NCI-H146 treated with DMSO at 0.1 percent for 48 hours (cell line): ENCODE results near the gene LRP1B.
"Not testable (repeated sequence)": the region's sequence is repeated elsewhere in the genome, so short reads cannot be mapped to it uniquely, and the experiment has no call there.

Experiments
- DNase-seq: peaks from one replicate; lab custom pipeline; 2025; ENCODE audit not compliant: unreplicated experiment; lab: John Stamatoyannopoulos, UW

LRP1B gene

DNA sequence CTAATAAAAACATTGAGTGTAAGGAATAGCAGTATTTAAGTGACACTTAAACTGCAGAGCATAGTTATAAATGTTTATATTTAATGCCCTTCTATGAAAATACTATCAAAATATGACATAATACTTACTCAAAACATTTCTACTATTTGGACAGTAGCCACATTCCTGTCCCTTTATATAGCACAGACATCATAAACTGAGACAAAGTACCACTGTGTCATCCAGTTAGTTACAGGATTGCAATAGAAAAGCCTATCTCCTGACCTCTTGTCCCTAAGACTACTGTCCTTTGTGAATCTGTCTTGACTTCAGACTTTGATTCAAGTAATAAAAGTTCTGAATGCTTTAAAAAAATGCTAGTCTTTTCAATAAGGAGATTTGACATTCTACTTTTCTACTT is 1822.1 kb downstream of the LRP1B start:
- DNase-seq = no peak

DNA sequence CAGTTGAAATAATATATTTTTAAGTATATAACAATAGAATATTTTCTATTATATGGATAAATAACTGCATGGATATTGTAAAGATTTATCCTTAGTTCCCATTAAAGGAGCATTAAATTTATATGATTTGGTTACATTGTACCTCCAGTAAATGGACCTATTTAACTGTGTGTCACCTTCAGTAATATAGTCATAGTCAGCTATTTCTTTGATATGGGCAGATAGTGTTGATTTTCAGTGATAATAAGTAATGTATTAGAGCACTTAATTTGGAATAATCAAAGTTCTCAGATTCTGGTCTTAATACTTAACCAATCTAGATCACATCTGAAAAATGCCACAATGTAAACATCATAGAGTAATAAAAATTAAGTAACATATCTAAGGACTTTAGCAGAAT is 1823.3 kb downstream of the LRP1B start:
- DNase-seq = no peak

DNA sequence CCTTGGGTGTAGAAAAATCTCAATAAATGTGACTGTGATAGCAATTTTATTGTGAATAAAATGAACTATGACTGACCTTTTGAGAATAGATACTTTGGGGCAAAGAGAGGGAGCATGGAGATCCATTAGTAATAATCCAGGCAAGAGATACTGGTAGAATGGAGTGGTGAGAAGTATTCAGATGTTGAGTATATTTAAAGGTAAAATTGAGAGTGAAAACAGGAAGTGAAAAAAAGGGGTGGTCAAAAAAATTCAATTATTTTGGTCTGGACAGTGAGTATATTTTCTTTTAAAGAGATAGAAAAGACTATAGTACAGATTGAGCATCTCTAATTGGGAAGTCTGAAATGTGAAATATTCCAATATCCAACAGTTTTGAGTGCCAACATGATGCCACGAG is 1835.0 kb downstream of the LRP1B start:
- DNase-seq = no peak

DNA sequence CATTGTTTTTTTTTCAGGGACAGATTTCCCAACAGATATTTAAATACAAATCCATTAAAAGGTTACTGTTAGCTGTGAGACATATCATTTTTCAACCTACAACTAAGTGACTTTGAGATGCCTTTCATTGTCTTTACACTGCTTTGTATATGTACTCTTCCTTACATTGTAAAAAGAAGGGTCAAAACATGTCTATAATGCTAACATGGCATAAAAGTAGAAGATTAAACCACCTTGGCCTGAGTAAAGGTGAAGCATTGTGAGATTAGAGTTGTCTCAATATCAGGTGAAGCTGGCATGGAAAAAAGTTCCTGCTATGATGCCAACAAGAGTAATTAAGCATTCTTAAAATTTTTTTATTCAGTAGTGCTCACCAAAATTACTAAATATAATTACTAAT is 1842.1 kb downstream of the LRP1B start:
- no peak for DNase-seq

DNA sequence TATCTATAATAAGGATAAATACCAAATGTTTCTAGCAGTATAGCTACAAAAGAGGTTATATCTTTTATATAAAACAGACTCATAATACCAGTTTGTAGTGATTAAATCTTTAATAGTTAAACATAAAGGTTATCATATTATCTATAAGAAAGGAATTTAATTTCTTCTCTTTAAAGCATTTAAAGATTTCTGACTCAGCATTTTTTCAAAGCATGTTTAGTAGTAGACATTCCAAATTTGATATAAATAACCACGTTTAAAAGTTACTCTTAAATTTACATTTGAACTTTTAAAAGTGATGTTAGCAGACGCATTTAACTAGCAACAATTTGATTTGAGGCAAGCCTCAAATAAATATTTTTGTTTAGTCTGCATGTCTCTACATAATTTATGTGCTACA is 1842.6 kb downstream of the LRP1B start:
- DNase-seq = no peak

DNA sequence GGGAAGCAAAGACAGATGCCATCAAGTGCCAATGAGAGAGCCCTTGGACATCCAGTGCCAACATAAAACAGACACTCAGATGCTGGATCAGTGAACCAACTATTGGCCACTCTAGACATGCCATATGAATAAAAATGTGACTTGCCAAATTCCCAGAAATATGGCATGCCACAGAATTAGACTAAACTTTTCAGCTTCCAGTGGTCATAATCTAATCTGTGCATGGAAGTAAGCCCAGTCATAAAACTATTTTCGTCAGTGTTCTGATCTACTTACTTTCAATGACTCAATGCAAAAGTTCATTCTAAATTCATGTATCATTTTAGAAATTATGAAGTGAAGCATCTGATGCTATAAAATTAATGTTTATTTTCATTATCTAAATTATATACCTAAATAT is 1844.4 kb downstream of the LRP1B start:
- DNase-seq = no peak

DNA sequence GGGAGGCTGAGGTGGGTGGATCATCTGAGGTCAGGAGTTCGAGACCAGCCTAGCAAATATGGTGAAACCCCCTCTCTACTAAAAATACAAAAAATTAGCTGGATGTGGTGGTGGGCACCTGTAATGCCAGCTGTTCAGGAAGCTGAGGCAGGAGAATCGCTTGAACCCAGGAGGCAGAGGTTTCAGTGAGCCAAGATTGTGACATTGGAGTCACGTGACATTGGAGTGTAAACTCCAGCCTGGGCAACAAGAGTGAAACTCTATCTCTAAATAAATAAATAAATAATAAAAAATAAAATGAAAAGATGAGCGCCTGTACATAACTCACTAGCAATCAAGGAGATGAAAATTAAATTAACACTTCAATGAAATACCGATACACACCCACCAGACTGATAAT is 1853.5 kb downstream of the LRP1B start:
- not testable (repeated sequence) for DNase-seq

DNA sequence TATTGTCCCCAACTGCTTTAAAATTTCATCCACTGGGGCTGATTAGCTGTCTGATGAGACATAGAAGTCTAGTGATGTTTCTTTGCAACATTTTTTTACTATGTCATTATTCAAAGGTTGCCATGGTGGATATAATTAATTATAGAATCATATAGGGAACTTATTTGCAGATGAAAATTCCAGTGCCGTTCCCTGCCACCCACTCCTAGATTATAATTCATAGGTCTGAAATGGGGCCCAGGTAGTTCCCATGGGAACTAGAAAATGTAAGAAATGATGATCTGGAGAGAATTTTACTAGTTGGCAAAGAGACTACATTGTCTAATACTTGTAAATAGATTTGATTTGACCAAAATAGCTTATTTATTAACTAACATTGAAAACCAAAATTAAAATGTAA is 1854.2 kb downstream of the LRP1B start:
- DNase-seq = no peak

DNA sequence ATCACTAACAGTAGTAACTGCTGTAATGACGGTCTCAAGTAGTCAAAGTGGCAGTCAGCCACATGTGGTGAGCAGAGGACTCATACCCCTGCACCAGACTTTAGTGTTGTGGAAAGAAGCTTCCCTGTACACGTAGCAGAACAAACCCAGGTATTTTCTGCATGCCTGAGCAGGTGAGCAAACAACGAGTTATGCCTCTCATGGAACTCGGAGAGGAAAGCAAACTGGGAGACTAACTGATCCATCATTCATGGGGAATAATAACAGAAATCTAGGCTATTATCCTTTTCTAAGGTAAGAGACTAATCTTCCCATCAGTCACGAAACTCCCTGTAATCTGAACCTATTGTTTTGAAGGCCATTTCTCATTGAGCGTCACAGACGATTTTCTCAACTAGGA is 1855.4 kb downstream of the LRP1B start:
- peak; percentile 92 for DNase-seq

DNA sequence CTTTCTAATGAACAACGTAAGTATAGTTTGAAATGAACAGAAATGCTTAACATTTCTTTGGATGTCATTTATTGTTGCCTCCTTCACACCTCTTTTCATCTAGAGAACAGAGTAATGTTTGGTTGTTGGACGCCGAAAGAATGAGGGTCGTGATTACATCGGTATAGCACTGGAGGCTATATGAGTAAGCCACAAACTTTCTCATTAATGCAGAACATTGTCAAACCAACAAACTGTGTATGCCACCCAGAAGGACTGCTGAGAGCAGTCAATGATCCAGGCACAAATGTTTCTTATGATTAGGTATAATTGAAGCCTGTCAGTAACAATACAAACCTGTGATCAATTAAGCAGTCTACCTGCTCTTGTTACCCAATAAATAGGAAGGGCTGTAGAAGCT is 1855.9 kb downstream of the LRP1B start:
- peak; percentile 79 for DNase-seq

DNA sequence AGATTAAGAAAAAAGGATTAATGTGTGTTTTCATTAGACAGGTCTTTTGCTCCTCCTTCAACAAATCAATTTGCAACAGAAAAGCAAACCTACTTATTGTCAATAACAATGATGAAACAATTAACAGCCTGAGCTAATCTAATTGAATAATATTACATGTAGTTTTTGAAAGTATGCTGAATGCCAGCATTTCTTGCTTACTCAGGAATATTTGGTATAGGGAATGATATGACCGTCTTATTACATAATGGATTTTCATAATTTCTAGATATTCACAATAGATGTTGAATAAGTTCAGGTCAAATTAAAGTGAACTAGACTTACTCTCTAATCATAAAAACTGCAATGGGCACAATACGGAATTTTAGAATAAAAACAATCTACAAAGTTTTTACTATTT is 1856.9 kb downstream of the LRP1B start:
- DNase-seq = no peak

DNA sequence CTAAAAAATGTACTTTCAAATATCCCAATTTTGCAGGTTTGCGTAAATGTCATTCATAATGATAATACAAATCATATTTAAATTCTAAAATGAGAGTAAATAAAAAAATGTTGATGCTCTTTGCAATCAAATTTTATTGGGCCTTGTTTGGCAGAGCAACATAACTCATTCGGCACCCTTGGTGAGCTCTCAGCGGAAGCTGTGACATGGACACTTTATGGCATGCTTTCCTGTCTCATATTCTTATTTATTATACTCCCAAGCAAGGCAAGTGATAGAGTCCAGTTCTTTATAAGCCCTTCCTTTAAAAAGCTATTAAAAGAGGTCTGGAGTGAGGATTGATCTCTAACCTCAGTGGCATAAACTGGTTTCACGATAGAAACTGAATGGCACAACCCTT is 1857.4 kb downstream of the LRP1B start:
- DNase-seq = no peak

DNA sequence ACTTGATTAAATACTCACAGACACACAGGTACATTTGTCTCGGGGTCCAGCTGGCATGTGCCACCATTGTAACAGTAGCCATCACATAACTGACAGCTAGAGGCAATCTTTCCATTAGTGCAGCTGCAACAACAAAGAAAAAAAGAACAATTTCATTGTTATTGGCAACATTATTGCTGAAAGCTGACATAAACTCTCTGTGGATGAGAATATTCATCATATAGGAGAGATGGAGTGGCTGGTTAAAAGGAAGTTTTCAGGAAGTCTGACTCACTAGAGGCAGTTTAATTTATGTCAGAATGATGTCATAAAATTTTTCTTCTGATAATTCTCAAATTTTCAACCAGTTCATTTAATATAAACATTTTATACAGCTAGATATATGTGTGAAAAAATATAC is 1860.6 kb downstream of the LRP1B start:
- peak; percentile 19 for DNase-seq

DNA sequence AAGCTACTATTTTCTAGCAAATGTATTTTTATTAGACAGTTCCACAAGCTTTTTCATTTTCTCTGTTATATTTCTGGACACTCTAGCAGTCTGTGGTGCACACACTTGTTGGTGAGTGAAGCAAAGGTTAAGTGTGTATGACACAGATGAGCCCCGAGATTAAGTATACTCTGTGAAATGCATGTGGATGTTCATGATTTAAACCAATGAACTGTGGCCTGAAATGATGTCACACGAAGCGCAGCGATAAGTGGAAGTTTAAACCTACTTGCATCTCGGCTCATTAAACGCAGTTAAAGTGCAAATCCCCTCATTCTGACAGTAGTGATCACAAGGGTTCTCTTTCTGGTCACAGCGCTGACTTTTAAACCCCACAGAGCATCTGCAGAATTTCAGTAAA is 1861.8 kb downstream of the LRP1B start:
- no peak for DNase-seq

DNA sequence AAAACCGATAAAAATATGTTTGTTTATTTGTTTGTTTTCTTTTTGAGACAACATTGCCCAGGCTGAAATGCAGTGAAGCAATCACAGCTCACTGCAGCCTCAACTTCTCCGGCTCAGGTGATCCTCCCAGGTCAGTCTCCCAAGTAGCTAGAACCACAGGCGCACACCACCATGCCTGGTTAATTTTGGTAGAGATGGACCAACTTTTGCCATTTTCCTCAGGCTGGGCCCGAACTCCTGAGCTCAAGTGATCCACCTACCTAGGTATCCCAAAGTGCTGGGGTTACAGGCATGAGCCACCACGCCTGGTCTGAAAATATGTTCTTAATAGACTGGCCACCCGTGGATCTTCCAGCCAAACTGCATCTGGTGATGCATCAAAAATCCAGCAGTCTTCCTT is 1867.9 kb downstream of the LRP1B start:
- no peak for DNase-seq

DNA sequence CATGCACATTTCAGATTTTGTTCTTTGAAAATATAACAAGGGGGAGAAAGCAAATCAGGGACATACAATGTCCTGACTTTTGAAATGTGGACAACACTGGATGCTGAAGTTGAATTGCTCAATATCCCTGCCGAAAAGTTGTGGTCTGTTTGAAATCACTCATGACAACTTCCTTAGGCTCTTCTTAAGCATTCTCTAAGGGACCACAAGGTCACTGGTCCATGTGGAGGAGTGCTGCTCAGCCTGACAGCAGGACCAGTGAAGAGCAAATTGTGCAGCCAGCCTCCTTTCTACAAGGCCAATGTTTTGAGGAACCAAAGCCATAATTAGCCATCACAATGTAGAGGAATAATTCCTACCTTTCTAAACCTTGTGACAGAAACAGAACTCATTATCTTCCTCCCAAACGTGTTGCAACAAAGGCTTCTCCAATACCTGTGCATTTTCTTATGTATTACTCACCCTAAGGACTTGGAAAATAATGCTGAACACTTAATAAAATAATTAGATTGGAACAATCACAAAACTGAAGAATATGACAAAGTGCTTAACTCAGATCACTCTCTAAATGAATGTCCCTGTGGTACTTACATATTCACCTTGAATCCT is 1873.0 kb downstream of the LRP1B start:
- DNase-seq = no peak

DNA sequence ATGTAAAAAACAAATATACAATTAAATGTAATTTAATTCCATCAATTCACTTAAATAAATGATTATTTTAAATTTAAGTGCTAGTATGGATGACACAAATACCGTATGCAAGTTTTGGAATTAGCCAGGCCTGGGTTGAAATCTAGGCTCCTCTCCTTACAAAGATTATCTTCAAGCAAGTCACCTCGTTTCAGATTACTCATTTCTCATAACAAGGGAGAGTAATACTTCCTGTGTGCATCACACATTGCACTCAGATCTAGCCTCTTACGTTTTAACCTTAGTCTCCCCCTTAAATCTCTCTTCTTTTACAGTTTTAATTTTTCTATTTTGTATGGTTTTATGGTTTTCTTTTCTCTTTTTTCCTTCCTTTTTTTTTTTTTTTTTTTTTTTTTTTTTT is 1874.7 kb downstream of the LRP1B start:
- no peak for DNase-seq

DNA sequence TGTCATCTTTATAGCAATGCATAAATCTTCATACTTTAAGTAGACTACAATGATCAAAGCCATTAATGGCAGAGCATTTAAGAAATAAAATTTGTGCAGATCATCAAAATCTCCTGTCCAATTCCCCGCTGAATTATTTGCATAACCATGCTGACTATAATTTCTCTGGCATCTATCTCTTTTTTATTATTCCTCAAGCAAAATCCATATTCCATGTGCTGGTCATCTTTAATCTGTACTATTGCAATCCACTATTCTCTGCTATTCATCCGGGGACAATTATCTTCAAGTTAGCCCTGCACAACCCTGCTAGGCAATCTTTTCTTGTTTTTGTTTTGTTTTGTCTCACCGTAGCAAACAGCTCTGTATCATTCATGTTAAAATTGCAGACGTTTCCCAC is 1881.0 kb downstream of the LRP1B start:
- DNase-seq = no peak

DNA sequence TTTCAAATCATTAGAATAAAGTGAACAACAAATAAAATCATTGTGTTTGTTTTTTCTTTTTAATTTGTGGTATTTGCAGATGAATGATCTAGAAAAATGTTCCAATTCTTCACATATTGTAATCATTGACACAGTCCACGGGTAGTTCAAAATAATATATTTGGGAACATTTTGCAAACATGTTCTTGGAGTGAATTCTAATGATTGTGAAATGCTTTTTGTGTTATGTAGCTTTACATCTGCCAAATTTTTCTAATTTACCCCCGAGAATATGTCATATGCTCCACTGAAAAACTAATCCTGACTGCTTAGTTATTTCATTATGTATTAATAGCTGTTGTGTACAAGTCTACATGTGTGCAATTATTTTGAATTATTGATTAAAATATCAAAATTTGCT is 1882.2 kb downstream of the LRP1B start:
- DNase-seq = no peak

DNA sequence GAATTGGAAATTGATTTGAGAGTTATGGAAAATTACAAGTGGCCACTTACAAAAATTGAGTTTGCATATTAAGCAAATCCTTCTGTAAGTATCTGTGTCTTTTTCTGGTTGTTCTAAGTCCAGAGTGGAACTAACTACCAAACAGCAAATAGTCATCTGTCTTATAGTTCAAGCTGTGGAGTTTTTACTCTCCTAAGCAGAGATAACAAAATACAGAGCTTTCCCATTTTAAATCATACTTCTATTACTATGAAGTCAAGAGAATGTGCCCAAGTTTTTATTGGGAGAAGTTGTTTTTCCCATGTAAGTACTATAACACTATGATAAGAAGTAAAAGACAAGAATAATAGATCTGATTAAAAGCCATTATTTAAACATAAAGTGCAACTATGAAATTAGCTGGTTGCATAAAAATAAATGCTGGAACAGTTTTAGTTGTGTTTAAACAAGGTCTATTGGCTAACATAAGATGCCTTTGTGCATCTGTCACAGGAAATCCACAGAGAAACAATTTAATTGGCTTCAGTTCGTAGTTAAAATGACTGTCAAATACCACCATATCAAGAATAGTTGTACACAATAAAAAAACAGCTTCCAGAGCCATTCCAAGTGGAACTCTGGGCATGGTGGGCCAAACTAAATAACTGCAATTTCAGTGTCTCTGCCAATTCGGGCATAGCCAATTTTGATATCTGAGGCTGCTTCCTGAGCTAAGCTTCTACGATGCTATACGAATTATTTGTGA is 1883.2 kb downstream of the LRP1B start:
- DNase-seq = no peak

DNA sequence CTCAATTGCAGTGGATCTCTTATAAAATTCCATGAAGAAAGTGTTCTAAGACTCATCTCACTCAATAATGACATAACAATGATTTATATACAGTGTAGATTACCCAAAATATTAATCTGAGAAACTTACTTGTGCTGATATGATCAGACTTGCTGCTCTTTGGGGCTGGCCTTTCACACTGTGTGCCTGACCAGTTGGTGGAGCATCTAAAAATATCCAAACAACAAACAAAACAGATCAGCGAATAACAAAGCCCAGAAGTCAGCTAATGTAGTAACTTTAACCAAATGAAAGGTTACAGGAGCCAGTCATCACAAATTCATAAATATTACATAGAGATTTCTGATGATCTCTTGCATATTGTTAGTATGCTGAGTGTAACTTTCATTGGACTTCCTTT is 1883.9 kb downstream of the LRP1B start:
- DNase-seq = no peak

DNA sequence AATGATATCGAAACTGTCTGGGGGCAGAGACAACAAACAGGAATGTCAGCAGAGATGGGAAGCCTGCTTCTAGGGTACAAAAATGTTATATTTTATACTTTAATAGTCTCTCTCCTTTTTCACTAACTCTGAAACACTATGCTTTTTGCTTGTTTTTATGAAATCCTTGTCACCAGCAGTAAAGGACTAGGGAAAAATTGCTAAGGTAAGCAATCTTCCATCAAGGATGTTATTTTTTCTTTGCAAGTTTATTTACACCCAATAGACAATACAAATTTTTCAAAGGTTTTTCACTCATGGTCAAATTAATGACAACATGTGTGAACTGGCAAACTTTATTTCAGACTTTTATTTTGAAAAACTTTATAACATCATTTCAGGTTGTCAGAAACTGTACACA is 1884.8 kb downstream of the LRP1B start:
- DNase-seq = no peak

DNA sequence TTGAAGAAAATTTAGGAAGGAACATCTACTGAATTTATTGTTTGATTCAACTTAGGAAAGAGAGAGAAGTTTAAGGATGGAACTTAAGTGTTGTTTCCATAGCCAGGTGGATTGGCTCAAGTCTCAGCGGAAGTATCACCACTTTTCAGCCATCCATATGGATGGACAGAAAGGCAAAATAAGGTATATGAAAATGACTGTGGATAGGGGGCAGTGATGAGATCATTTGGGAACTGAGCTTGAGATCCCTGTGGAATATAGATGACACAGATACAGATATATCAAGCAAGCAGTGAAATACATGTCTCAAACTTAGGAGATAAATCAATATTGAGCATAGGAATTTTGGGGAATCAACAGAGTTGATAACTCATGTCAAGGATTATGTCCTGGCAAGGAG is 1887.9 kb downstream of the LRP1B start:
- no peak for DNase-seq
